Cardiac fibroblast (primary cell): Measurements from ENCODE around the gene MTPN.

ENCODE experiments used
- DNase-seq, 2 donors: peaks; one replicate each; pipeline versions ENCODE4 v3.0.0 to v3.0.0-alpha.2; 2010; ENCODE audit warnings: low read depth in 2 of 2
- H3K4me3 ChIP-seq, 2 donors: replicated peaks in 1 of 2; 1 replicate in 1 of 2; 2 replicates in 1 of 2; pipeline ENCODE4 v1.5.1; 2011; ENCODE audit warnings: low read depth in 2 of 2, low read length in 2 of 2, mild to moderate bottlenecking in 2 of 2, moderate library complexity in 1 of 2
- TF ChIP-seq, protein P1 (sequence below): IDR thresholded peaks from one replicate; pipeline ENCODE4 v1.5.1; 2011; ENCODE audit warnings: low read depth, mild to moderate bottlenecking, low read length, inconsistent platforms

Gene MTPN

DNA sequence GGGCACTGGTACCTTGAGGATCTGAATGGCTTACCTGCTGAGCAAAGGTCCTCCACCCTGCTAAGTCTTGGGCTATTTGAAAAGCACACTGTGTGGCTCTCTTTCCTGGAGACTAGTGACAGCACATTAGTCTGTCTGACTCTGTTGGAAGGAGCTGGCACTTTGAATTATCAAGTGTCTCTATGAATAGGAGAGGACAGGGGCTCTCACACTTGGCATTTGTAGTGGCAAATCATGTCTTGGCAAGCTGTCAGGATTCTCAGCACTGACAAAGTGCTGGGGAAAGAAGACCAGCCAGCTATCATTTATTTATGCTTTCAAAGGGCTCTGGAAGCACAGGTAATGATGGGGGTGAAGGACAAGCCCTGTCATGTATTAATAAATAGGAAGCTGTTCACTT is 62.8 kb downstream of the MTPN start:
- H3K4me3 ChIP-seq = no peak overlapping the region
- no peak for DNase-seq
- TF ChIP-seq, protein P1, sequence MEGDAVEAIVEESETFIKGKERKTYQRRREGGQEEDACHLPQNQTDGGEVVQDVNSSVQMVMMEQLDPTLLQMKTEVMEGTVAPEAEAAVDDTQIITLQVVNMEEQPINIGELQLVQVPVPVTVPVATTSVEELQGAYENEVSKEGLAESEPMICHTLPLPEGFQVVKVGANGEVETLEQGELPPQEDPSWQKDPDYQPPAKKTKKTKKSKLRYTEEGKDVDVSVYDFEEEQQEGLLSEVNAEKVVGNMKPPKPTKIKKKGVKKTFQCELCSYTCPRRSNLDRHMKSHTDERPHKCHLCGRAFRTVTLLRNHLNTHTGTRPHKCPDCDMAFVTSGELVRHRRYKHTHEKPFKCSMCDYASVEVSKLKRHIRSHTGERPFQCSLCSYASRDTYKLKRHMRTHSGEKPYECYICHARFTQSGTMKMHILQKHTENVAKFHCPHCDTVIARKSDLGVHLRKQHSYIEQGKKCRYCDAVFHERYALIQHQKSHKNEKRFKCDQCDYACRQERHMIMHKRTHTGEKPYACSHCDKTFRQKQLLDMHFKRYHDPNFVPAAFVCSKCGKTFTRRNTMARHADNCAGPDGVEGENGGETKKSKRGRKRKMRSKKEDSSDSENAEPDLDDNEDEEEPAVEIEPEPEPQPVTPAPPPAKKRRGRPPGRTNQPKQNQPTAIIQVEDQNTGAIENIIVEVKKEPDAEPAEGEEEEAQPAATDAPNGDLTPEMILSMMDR = no peak

DNA sequence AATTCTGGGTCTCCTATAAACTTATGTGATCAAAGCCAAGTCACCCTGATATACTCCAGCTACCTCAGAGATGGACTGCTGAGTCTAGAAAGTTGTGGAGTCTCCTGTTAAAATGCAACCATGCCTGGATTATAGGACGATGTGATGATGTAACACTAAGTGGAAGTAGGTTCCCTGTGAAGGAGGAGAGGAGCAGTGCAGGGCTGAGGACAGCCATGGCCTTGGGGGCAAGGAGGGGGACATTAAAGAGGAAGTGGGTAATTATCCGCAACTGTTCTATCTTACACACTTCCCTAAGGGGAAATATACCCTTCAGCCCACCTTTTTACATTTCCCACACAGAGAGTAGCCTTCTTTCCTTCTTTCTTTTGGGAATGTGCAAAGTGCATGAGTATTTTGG is 63.8 kb downstream of the MTPN start:
- DNase-seq = no peak
- TF ChIP-seq, protein P1 = no peak

DNA sequence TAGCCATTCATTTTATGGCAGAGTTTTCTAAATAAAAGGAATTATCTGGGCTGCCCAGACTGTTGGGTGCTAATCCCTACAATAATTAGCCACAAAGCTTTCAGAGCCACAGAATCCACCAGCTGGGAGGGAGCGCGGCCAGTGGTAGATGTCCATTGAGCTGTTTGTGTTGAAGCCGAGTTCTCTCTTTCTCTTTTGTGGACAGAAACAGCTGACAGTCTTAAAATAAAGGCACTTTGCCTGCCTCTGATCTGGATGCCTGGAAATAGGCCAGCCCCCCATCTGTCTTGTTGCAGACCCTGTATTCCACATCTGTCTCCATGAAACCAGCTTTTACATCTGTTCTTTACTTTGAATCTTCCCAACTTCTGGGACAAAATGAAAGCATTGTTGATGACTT is 66.1 kb downstream of the MTPN start:
- no peak for DNase-seq
- TF ChIP-seq, protein P1 = no peak
- no peak overlapping the region for H3K4me3 ChIP-seq

More for the DNA sequence above, 63.8 kb downstream of the MTPN start:
- H3K4me3 ChIP-seq = no peak overlapping the region

DNA sequence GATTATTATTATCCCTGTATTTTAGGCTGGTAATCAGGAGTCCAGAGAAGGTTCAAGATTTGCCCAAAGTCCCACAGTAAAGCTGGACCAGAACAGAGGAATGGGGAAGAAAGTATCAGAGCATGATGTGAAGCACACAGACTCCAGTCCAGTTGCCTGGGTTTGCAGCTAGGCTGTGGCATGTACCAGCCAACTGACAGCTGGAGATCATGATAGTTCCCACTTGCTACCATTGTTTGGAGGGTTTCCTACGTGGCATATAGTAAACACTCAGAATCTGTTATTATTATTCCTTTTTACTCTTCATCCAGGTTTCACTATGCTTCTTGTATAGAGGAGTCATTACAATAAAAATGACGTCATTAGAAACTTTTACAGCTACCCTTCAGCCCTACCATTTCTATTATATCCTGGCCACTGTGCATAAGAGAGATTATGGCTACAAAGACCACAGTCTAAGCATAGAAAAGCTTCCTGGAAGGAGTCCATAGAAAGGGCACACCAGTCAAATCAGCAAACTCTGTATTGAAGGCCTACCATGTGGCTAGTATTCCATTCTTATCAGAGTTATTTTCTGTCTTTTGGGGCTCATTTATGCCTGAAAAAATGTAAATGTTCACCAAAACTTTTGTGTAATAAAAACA is 66.6 kb downstream of the MTPN start:
- TF ChIP-seq, protein P1 = no peak
- H3K4me3 ChIP-seq = no peak overlapping the region
- no peak for DNase-seq

DNA sequence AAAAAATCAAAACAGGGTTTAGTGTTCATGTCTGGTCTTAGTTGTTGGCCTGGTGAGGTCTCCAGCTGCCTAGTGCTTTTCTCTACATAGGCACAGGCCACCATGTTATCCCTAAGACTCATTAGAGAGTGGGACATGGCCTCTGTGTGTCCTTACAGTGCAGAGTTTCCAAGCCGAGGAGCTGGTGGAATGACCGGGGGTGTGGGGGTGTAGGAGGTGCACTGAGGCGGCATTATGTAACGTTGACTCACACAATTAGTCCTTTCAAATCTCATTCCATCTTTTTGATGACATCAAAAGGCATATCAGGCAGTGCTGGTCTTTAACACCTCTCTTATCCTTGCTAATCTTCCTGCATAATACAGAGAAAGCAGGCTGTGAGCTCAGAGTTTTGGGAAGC is 71.3 kb downstream of the MTPN start:
- TF ChIP-seq, protein P1 = no peak
- no peak for DNase-seq
- H3K4me3 ChIP-seq = no peak overlapping the region

DNA sequence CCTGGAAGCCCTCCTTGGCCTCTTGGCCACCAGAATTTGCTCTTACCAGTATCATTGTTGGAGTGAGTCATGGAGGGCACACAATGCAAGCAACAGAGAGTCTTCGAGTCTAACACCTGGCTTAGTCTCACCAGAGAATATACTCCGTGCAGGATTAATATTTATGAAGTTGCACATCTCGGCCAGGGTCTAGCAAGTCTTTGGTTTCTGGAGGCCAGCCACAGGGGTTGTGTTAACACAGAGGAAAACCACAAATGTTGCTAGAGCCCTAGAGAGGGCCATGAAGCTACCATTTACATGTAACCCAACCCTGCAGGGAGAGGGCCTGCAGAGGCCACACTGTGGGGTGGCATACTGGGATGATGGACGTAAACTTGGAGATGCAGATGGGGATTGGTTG is 71.8 kb downstream of the MTPN start:
- TF ChIP-seq, protein P1 = no peak
- no peak for DNase-seq
- H3K4me3 ChIP-seq = no peak overlapping the region

DNA sequence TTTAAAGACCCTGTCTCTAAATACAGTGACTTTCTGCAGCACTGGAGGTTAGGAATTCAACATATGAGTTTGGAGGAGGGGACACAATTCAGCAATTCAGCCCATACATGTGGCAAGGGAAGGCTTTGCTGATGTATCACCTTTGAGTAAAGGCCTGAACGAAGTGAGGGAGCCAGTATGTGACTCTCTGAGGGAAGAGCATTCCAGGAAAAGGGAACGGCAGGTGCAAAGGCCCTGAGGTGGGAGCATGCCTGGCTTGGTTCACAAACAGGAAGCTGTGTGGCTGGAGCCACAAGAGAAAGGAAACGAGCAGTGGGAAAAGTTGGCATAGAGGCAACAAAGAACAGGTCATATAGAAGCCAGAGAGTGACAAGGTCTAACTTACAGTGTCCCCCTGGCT is 72.9 kb downstream of the MTPN start:
- H3K4me3 ChIP-seq = no peak overlapping the region
- TF ChIP-seq, protein P1 = no peak
- no peak for DNase-seq
